NB4 (cell line): ENCODE measurements around the gene VPS37C.

ENCODE experiments used
- CTCF ChIP-seq: IDR thresholded peaks from one replicate; pipeline ENCODE4 v1.5.1; 2012; ENCODE audit warnings: low read depth, low read length
- MAX ChIP-seq: IDR thresholded peaks from 2 replicates; pipeline ENCODE4 v1.6.1; 2011; ENCODE audit warnings: low read depth, low read length
- MYC ChIP-seq: IDR thresholded peaks from 2 replicates; pipeline ENCODE4 v1.6.1; 2011; ENCODE audit warnings: low read depth, low read length
- POLR2A ChIP-seq: IDR thresholded peaks from 2 replicates; pipeline ENCODE4 v1.6.1; 2011; ENCODE audit warnings: mild to moderate bottlenecking; ENCODE audit not compliant: insufficient read length; ENCODE audit errors: extremely low read depth

- no peak for TF ChIP-seq MAX
- TF ChIP-seq POLR2A, result no peak
- TF ChIP-seq CTCF, result no peak
- no peak for TF ChIP-seq MYC
These were observed 1.8 kb upstream of the VPS37C start for GRCh38 chr11:61163021-61163420.
